ENCODE measurements around the gene OSBPL6.
"Not testable (repeated sequence)": the region's sequence is repeated elsewhere in the genome, so short reads cannot be mapped to it uniquely, and the experiment has no call there.

The OSBPL6 gene

DNA sequence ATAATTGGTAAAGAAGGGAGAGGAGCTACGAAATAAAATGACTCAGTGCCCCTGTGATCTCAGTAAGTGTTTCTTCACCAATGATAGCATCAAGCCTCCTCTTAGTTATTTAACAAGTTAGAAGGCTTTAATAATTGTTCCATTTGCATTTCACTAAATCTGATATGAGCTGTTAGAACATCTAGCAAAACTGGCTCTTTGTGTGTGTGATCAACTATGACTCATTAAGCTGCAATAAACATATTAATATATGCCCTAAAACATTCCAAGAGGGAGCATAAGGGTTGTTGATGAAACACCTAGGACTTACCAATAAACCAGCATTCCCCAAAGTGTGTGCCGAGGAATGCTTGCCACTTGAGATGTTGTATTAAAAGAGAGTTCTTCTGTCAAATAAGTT lies 115.2 kb downstream of the OSBPL6 start:
- DNase-seq = no peak

DNA sequence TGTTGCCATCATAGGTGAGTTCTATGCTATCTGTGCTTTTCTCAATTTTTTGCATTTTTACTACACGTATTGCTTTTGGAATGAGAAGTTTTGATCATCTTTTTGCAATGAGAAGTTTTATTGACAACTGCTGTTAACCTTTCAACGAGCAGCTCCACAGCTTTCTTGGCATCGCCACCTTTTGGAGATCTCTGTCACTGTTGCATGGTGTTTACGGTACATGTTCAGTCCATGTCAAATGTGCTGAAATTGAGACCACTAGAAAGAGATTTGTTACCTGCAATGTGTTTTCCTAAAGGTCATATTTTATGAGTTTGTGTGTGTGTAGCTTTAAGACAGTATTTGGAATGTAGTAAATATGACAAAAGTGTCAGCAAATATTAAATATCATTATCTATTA lies 120.8 kb downstream of the OSBPL6 start:
- DNase-seq = no peak

DNA sequence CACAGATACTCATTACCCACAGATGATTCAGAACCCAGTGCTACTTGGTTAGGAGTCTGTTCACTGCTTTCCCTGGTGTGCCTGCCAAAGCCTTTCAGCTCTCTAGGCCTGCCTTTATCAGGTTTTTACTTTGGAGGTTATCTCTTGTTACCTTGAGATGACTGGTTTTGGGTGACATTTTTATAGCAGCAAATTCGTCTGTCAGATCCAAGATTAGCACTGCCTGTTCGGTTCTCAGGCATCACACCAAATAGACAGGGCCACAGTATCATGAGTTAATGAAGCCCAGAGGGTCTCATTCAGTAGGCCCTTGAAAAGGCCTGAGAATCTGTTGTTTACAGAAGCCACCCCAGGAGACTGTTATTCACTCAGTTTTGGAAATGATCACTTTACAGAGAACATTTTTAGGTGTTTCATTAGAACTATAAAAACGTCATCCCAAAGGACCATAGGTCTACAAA lies 121.2 kb downstream of the OSBPL6 start:
- DNase-seq = no peak

DNA sequence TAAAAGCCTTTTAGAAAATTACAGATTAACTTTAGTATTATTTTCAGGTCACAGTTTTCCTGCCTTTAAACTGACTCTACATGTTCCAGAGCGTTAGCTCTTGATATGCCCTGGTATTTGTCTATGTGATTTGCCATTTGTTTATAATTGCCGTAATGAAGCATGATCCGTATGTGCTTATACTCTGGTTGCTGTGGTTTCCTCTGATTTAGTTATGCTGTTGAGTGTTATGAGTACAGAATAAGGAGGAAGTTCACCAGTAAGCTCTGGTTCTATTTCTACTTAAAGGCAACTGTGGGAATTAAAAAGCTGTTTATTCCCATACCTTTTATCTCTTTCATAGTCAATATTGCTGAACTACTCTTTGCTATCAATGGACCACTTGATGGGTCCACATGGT lies 123.5 kb downstream of the OSBPL6 start:
- DNase-seq = no peak

DNA sequence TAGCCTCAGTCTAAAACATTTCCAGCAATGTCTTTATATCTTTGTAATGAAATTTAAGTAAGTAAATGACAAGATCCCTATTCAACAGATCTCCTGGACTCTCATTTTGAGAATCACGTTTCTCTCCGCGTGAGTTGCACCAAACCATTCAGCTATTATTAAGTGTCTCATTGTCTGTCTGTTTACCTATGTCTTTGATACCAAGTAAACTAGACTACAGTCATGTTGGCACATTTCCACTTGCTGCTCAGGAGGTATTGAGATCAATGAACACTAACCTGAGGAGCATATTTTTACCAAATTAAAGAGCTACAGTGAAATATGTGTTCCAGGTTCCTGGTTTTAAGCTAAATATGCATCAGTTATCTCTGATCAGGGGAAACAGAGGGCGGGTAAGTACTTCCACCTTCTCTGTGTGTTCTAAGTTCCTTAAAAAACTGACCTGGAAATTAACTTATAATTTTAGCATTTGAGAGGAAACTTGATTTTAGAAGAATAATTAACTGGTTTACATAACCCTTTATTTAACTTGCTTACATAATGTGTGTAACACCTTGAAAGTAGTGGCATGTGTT lies 125.8 kb downstream of the OSBPL6 start:
- no peak for DNase-seq

DNA sequence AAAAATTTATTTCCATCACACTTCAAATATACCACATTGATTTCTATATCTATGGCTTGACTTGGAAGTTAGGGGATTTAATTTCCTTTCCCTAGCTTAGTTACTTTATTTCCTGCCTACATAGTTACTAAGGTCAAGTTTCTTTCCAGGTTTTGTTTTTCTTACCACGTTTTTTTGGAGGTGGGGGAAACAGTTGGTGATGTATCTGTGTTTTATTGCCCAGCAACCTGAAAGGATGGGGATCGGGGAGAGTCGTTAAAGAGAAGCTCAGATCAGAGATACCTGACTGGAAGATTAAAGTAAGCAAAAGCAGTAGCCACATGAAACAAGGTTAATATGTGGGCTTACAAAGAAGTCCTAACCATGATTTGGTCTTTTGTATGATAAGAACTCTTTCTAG lies 127.8 kb downstream of the OSBPL6 start:
- no peak for DNase-seq

DNA sequence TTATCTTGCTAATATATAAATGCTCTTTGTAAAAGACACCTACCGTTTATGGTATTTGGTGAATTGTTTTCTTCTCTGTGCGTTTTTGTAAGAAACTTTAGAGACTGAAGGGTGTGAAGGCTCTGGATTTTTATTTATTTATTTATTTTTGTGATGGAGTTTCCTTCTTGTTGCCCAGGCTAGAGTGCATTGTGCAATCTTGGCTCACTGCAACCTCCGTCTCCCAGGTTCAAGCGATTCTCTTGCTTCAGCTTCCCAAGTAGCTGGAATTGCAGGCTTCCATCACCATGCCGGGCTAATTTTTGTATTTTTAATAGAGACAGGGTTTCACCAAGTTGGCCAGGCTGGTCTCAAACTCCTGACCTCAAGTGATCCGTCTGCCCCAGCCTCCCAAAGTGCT lies 129.0 kb downstream of the OSBPL6 start:
- not testable (repeated sequence) for DNase-seq

DNA sequence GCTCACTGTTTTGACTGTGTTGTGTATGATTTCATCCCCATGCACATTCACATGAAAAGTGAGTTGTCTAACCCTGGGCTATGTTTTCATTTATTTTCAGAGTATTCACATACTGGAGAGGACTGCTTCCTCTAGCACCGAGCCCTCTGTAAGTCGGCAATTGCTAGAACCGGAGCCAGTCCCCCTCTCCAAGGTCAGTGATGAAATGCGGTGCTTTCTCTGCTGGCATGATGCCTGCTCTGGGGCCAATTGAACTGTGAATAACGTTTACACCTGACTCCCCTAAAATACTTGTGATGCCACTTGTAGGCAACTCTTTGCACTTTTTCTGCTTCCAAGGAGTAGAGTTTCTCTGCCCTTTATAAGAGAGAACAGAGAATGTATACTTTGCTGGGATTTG lies 129.8 kb downstream of the OSBPL6 start:
- no peak for DNase-seq

DNA sequence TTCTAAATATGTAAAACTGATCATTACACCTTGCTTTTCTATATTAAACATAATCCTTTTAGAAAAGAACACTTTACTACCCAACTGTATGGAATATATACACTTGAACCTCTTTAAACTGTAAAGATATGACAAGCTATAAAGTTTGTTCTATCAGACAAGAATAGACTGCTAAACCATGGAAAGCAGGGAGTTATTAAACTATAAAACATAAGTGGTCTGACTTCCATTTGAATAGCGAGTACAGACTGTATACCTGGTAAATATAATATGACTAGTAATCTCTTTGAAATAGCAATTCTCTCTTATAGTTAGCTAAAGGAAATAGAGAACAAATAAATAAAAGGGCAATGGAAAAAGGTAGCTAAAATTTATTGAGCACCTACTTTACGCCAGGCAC lies 131.0 kb downstream of the OSBPL6 start:
- no peak for DNase-seq

DNA sequence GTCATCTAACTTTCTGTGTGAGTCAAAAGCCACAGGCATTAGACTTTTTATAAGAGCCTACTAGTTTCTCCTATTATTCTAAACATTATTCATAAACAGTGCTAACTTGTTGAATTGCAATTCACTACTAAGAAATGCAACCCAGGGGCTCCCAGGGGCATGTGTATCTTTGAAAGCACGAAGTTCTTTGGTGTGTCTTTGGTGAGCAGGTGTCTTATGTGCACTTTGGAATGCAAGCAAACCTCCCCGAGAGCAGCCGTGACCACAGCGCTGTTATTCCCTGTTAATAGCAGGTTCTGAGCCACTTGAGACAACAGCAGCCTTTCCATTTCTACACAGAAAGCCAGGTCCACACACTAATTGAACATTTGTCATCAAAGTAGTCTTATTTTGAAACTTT lies 133.2 kb downstream of the OSBPL6 start:
- peak; percentile 12 for DNase-seq

DNA sequence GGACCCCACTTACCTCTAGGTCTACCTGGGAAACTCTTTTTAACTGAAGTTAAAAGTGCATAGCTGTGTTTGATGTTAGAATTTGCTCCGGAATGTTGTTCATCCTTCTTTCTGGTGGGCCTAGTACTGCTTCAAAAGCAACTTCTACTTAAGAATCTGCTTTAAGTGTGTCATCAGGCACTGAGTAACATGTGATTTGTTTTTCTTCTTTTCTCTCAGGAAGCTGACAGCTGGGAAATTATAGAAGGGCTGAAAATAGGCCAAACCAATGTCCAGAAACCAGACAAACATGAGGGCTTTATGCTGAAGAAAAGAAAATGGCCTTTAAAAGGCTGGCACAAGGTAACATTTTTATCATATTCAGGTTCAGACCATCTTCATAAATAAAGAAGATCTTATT lies 133.7 kb downstream of the OSBPL6 start:
- DNase-seq = peak; percentile 19

DNA sequence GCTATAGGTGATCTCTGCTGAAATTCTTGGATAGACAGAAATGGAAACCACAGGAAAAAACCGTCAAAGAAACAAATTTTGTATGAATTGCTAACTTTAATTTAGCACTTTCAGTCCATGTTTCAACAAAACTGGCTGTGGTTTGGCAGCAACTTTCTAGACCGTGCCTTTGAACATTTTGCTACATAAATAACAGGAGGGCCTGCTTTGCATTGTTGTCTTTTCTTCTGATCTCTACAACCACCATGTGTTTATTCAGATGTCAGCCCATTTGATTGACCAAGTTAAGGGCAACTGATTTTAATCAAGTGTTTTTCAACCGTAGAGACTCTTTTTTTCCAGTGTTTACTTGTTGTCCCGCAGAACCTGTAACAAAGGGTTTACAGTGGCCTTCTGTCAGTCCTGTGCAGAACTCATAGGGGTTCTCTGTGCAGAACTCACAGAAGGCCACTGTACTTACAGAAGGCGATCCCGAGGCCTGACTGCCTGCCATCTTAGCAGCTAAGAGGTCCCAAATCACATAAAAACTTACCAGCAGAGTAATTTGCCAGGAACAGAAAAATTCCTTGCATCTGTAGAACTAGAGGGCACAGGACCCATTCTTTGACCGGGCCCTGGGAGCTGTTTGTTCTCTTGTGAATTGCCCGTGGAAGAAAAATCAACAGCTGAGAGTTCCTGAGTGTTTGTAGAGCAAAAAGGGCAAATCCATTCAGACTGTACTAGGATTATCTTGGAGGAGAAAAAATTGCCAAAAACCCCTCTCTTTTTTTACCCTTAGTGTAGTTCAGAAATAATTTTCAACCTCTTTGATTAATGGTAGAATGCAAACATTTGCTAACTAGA lies 136.1 kb downstream of the OSBPL6 start:
- no peak for DNase-seq

DNA sequence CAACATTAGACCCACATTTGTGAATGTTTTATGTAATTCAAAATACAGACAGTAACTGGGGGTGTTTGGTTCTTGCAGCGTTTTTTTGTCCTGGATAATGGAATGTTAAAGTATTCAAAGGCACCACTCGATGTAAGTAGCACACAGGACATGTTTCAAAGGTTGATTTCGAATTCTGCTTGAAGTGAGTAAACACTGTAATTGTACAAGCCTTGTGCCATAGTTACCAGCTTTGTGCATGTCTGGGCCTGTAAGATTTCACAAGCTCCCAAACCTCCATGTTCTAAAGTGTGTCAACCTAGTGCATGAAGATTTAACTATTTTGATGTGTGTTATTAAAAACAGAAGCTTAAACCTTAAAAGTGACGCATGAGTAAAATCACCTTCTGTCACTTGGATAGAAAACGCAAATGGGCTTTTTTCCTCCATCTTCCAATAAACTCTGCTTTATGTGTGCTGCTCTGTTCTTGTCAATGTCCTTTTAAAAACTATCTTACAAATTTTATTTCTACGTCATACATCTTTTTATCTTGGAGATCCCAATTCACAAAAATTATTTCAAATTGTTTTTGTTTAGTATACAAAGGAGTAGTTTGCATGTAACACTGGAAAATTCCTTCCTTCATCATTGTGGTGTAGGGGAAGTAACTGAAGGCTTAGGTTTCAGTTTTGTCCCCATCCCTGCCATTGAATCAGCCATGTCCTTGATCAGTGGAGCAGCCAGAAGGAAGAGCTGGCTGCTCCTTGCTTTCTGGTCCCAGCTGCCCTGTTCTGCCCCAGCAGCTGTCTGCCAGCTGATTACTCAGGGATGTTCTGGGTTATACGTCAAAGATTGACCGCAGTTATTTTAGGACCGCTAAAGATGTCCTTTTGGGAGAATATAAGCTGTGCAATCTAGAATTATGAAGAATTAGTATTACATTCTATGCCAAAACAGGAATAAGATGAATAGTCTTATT lies 137.4 kb downstream of the OSBPL6 start:
- DNase-seq = no peak

DNA sequence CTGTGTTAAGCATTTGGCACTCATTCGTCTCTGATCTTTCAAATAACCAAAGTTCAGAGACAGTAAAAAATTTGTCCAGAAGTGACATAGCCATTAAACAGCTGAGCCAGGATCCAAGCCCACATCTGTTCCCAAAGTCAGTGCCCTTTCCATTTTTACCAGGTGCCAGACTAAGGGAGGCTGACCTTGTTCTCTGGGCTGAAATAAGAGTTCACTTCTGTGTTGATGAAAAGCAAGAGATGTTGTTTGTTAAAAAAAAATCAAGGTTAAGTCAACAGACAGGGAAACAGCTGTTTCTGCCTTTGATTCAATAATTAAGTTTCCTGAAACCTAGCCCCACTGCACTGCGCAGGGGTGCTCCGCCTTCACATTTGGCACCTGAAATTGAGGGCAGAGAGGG lies 139.5 kb downstream of the OSBPL6 start:
- DNase-seq = no peak

DNA sequence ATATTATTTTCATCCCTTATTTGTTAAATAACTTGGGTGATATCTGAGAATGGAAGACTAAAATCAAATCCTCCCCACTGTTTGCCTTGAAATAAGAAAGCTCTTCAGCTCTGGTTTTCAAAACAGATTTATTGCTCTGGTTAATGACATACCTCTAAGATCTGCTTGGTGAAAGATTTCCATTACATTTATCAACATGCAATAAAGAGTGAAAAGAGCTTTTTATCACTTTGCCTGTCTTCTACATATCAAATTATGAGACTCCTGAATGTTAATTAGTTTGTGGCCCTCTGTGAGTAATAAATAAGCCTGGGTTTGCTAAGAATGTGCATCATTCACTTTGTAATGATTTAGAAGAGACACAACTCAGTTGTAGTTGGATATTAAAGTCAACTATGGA lies 140.9 kb downstream of the OSBPL6 start:
- no peak for DNase-seq

DNA sequence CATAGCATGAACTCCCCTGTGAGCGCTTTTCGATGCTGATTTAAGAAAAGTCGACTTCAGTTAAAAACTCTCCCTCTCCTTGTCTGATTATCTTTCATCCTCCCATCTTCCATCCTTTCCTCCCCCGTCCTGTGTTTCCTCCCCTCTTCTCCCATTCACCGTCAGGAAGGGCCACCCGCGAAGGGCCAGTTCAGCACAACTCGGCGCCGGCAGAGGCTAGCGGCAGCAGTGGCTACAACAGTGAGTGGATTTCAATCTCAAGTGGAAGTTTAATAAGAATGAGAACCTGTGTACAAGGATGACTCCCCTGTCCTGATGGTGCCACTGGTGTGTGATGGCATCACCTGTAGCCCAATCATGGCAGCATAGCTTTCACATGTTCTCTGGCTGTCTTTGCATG lies 149.8 kb downstream of the OSBPL6 start:
- no peak for DNase-seq

DNA sequence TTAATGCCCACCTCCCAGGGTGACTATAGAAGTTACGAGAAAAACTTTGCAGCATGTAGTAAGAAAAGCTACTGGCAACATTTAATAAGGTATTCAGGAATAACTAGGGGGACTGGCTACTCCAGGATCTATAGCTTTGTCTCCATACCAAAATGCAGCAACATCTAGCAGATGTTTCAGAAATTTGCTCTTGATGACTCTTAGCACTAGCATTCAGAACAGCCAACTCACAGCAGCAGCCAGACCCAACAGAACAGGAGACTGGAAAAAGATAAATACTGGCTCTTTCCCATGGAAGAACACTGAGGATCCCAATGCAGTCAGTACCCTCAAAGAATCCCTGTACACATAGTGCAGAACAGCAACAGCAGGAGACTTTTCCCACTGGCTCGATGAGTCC lies 151.6 kb downstream of the OSBPL6 start:
- peak; percentile 2 for DNase-seq

DNA sequence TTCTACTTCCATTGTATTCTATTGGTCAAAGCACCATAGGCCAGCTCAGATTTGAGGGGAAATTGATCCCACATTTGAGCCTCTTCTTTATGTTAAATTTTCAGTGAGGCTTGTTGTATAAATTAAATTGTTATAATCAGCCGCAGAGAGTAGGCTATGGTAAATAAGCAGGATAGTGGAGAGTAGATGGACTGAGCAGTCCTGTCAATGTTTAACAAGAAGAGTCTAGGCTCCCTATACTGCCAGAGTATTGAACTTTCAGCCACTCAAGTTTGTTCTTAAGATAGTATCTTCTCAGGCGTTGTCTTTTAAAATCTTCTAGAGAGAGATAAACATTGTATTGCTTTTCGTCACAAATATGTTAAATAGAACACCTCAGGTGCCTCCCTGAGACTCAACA lies 155.7 kb downstream of the OSBPL6 start:
- no peak for DNase-seq

DNA sequence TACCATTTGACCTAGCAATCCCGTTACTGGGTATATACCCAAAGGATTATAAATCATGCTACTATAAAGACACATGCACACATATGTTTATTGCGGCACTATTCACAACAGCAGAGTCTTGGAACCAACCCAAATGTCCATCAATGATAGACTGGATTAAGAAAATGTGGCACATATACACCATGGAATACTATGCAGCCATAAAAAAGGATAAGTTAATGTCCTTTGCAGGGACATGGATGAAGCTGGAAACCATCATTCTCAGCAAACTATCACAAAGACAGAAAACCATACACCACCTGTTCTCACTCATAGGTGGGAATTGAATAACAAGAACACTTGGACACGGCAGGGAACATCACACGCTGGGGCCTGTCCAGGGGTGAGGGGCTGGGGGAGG lies 163.4 kb downstream of the OSBPL6 start:
- not testable (repeated sequence) for DNase-seq

DNA sequence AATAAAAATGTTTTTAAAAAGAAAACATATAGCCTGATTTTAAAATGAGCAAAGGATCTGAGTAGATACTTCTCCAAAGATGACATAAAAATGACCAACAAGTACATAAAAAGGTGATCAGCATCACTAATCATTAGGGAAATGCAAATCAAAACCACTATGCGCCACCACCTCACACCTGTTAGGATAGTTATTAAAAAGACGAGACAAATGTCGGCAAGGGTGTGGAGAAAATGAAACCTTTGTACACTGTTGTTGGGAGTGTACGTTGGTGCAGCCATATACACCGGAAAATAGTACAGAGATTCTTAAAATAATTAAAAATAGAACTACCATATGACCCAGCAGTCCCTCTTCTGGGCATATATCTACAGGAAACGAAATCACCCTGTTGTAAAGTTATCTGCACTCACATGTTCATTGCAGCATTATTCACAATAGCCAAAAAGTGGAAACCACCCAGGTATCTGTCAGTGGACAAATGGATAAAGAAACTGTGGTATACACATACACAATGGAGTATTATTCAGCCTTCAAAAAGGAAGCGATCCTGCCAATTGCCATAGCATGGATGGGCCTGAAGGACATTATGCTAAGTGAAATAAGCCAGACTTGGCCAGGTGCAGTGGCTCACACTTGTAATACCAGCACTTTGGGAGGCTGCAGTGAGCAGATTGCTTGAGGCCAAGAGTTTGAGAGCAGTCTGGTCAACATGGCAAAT lies 165.0 kb downstream of the OSBPL6 start:
- DNase-seq = no peak

DNA sequence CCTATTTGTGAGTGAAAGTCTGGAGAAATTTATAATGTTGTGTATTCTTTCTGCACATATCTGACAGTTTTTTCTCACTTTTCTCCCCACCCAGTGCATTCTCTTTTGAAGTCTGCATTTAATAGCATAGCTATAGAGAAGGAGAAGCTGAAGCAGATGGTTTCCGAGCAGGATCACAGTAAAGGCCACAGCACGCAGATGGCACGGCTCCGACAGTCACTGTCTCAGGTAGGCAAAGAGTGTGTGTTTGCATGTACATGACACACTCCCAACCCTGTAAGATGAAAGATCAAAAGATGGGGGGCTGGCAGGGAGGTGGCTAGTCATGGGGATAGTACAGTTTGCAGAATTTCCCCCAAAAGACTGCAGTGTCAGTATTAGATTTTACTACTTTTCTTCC lies 167.3 kb downstream of the OSBPL6 start:
- DNase-seq = no peak

DNA sequence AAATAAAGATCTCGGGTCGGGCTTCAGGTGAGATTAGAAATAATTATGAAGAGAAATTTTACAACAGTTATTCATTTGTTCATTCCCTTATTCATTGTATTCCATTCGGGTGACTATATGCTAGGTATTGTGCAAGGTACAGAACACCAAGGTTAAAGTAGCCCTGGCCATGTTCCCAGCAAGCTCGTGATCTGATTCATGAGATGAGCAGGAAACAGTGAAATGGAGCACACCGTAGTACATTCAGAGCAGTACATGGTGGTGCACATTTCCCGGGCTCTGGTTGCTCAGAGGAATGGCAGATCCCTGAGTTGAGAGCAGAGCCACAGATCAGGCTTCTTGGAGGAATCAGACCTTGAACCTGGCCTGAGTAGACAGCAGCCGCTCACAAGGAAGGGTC lies 168.9 kb downstream of the OSBPL6 start:
- DNase-seq = peak; percentile 35

DNA sequence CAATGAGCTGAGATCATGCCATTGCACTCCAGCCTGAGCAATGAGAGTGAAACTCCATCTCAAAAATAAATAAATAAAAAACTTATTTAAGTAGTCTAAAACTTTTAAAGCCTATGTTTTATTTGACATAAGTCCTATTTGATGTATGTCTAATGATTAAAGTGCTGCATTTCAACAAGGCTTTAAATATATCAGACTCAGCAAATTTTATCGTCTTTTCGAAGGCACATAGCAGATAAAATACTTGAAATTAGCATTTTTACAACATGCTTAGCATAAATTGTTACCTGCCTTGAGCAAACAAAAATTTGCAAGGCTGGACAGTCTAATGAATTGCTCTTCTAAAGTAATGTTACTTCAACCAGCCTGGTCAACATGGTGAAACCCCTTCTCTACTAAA lies 170.8 kb downstream of the OSBPL6 start:
- DNase-seq = no peak

All from fibroblast of skin of right biceps (primary cell).